Measurements from ENCODE around the gene FBXW8.

The FBXW8 gene

DNA sequence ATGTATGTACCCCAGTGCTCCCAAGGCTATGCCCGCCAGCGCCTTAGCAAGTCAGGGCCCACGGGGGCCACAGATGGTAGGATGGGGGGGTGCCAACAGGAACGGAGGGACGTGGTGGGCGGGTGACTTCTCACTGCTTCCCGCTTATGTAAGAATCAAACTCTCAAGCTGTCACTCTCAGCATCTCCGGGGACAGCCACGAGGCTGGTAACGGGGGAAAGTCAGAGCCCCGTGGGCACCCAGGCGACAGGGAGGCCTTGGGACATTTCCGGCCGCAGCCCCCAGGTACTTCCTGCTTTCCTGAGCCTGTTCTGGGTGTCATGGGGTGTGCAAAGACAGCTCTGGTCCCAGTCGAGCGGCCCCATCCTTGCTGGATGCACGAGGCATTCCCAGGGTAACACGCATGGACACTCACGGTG lies 129.2 kb downstream of the FBXW8 start:
- DNase-seq (ENCODE audit: insufficient read length, low spot score) (no peak), FAIRE-seq (no peak)
- TF ChIP-seq, protein P1, sequence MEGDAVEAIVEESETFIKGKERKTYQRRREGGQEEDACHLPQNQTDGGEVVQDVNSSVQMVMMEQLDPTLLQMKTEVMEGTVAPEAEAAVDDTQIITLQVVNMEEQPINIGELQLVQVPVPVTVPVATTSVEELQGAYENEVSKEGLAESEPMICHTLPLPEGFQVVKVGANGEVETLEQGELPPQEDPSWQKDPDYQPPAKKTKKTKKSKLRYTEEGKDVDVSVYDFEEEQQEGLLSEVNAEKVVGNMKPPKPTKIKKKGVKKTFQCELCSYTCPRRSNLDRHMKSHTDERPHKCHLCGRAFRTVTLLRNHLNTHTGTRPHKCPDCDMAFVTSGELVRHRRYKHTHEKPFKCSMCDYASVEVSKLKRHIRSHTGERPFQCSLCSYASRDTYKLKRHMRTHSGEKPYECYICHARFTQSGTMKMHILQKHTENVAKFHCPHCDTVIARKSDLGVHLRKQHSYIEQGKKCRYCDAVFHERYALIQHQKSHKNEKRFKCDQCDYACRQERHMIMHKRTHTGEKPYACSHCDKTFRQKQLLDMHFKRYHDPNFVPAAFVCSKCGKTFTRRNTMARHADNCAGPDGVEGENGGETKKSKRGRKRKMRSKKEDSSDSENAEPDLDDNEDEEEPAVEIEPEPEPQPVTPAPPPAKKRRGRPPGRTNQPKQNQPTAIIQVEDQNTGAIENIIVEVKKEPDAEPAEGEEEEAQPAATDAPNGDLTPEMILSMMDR (IDR thresholded peaks at IDR 0.05; ENCODE audit: insufficient read depth, missing control alignments): no peak

- TF ChIP-seq, protein P1 (IDR thresholded peaks at IDR 0.05; ENCODE audit: insufficient read depth, missing control alignments): no peak
- DNase-seq (ENCODE audit: insufficient read length, low spot score) (no peak), FAIRE-seq (no peak)
These were observed 129.7 kb downstream of the FBXW8 start for GRCh38 chr12:117040496-117040895.

GRCh38 chr12:117041798-117042170 lies 131.0 kb downstream of the FBXW8 start:
- FAIRE-seq (no peak), DNase-seq (ENCODE audit: insufficient read length, low spot score) (no peak)
- TF ChIP-seq, protein P1 (IDR thresholded peaks at IDR 0.05; ENCODE audit: insufficient read depth, missing control alignments): no peak

GRCh38 chr12:117042171-117042842 lies 131.6 kb downstream of the FBXW8 start:
- DNase-seq (ENCODE audit: insufficient read length, low spot score): no peak
- TF ChIP-seq, protein P1 (IDR thresholded peaks at IDR 0.05; ENCODE audit: insufficient read depth, missing control alignments): no peak
- no peak for FAIRE-seq

GRCh38 chr12:117042862-117043261 lies 132.1 kb downstream of the FBXW8 start:
- DNase-seq (ENCODE audit: insufficient read length, low spot score) (no peak), FAIRE-seq (no peak)
- TF ChIP-seq, protein P1 (IDR thresholded peaks at IDR 0.05; ENCODE audit: insufficient read depth, missing control alignments): no peak

- FAIRE-seq: no peak
- DNase-seq (ENCODE audit: insufficient read length, low spot score): no peak
- TF ChIP-seq, protein P1 (IDR thresholded peaks at IDR 0.05; ENCODE audit: insufficient read depth, missing control alignments): no peak
These were observed 133.6 kb downstream of the FBXW8 start for GRCh38 chr12:117044311-117044710.

DNA sequence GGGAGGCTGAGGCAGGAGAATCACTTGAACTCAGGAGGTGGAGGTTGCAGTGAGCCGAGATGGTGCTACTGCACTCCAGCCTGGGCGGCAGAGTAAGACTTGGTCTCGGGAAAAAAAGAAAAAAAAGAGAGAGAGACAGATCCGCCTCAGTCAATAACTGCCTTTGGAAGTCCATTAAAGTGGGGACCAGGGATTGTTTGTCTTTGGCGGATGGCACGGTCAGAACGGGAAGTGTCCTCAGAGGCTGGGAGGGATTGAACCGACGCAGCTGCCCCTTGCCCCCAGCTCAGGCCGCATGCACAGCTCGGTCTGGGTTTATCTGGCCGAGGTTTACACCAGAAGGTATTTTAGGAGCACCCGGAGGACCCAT lies 134.0 kb downstream of the FBXW8 start:
- no peak for FAIRE-seq

More for the DNA sequence above, 134.0 kb downstream of the FBXW8 start:
- no peak for DNase-seq (ENCODE audit: insufficient read length, low spot score)
- TF ChIP-seq, protein P1 (IDR thresholded peaks at IDR 0.05; ENCODE audit: insufficient read depth, missing control alignments): no peak

All from D721Med (cell line).